ENCODE results near the gene DDX55.
"Not testable (repeated sequence)": the region's sequence is repeated elsewhere in the genome, so short reads cannot be mapped to it uniquely, and the experiment has no call there.

DDX55 gene

DNA sequence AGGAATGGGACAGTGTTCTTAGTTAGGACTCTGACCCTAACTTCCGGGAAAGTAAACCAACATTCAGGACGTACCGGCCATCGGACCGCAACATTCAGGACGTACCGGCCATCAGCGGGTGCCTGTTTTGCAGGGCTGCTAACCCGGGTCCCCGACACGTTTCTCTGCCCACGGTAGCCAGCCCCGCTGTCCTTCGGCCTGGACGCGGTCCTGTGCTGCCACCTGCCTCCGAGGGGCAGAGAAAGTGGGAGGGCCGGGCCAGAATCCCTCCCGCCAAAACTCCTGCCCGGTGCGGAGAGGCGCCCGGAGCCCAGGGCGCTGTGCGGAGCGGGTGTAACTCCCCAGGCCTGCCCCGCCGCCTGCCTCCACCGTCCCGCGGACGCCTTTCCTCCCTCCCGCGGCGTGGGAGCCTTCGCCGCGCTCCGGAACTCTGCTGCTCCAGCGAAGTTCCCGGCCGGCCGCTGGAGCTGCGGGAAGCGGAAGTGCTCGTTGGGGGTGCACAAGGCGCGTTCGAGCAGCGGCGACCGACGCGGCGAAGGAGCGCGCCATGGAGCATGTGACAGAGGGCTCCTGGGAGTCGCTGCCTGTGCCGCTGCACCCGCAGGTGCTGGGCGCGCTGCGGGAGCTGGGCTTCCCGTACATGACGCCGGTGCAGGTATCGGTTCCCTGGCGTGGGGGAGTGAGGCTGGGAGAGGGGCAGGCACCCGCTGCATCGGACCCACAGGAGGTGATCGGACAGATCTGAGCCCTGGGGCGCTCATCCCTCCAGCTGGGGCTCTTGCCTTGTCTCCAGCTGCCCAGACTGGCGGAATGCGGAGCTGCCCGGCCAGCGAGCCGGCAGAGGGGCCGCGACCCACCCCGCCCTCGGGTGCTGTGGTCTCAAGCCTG, at the start of gene DDX55:
DDX55 (plus strand) TSS at position 498 of the 888 bp plus-strand sequence; CDS start at position 548, 50 bp downstream.
- DNase-seq, result peak; percentile 83 to 89

DNA sequence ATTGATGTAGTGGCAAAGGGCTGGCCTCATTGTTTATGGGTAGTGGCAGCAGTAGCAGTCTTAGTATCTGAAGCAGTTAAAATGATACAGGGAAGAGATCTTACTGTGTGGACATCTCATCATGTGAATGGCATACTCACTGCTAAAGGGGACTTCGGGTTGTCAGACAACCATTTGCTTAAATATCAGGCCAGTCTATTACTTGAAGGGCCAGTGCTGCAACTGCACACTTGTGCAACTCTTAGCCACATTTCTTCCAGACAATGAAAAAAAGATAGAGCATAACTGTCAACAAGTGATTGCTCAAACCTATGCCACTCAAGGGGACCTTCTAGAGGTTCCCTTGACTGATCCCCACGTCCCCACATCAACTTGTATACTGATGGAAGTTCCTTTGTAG, 47.8 kb upstream of the DDX55 start:
- DNase-seq, result not testable (repeated sequence)

GRCh38 chr12:123554843-123555242, 47.1 kb upstream of the DDX55 start:
- not testable (repeated sequence) for DNase-seq

DNA sequence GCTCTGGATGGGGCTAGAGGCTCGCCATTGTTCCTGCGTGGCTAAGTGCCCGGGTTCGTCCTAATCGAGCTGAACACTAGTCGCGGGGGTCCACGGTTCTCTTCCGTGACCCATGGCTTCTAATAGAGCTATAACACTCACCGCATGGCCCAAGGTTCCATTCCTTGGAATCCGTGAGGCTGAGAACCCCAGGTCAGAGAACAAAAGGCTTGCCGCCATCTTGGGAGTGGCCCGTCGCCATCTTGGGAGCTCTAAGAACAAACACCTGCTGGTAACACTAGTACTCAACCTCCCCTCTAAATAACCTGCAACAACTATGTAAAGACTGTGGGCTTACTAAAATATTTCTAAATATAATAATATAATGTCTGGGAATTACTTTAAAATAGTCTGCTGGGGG, 43.4 kb upstream of the DDX55 start:
- not testable (repeated sequence) for DNase-seq

DNA sequence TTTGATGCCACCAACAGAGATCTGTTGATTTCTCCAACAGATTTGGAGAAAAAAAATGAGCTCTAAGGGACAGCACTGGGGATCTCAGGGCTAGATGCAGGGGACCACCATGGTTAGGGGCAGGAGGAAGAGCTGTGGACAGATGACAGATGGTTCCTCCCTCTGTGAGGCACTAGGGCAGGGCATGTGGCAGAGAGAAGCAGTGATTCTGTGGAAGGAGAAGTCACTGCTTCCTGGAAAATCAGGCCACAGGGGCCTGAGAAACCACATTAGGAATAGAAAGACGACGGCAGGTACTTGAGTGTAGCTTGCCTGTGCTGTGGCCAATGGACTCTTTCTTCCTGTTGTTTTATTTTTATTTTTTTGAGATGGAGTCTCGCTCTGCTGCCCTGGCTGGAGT, 42.4 kb upstream of the DDX55 start:
- no peak for DNase-seq

DNA sequence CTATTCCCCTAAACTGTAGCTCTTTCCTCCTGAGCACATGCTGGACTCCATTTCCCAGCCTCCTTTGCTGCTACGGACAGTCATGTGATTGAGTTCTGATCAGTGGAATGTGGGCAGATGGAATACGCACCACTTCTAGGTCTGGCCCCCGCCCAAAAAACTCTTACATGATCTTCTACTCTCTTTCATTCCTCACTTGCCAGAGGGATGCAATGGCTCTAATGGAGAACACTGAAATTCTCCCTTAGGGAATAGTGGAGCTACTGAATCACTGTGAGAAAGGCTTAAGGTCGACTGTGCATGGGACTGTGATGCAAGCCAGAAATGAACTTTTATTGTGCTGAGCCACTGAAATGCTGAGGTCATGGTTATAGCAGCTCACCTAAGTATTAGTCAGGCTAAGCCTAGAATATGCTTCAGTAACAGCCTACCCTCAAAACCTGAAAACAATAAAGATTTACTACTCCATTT, 30.5 kb upstream of the DDX55 start:
- DNase-seq, result no peak

DNA sequence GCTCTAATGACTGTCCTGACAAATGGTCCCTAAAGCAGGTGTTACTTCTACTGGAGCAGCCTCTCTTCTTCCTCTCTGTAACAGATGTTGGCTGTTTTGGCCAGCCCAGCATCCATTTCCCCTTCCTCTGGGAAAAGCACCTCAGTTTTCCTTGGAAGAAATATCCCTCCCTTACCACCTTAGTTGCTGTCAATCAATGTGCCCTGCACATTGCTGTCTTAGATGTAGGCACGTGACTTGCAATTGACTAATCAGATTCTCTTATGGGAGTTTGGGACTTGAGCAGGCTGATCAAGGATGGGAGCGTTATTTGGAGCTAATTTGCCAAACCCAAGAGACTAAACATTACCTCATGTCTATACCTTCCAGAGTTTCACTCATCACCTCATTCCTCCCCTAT, 29.5 kb upstream of the DDX55 start:
- no peak for DNase-seq

DNA sequence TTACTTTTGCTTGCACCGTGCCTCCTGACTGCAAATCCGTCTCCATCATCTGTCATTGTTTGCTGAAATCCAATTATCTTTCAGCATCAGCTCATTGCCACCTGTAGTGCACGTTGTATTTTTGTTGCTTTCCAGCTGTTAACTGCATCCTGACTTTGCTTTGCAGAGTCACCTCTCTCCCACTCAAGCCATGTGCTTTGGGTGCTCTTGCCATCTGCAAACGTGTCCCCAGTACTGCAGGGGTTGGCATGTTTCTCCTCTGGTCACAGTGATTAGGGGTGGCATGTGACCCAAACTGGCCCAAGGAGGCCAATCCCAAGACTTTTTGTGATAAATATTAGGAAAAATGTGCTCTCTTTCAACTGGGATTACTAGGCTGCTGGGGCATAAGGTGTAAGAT, 28.0 kb upstream of the DDX55 start:
- DNase-seq, result no peak

GRCh38 chr12:123576611-123577010, 25.3 kb upstream of the DDX55 start:
- DNase-seq, result no peak

DNA sequence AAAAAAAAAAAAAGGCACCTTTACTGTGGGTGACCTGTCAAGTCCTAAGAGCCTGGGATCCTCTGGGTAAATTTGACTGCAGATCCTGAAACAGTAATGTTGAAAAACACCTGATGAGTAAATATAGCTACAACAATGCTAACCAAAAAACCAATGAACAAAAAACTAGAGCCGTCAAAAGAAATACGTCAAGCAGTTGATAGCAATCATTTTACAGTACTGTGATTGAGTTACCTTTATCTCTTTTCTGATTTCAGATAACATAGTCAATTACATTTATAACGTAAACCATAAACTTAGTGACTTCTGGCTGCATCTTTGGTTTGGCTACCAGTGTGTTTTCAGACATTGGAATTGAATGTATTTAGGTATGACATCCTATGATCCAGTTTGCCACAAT, 23.7 kb upstream of the DDX55 start:
- no peak for DNase-seq

- DNase-seq, result not testable (repeated sequence)
These were observed 23.1 kb upstream of the DDX55 start for GRCh38 chr12:123578829-123579228.

GRCh38 chr12:123580772-123581171, 21.1 kb upstream of the DDX55 start:
- DNase-seq, result no peak

- DNase-seq, result no peak
These were observed 10.0 kb upstream of the DDX55 start for GRCh38 chr12:123591702-123592481.

DNA sequence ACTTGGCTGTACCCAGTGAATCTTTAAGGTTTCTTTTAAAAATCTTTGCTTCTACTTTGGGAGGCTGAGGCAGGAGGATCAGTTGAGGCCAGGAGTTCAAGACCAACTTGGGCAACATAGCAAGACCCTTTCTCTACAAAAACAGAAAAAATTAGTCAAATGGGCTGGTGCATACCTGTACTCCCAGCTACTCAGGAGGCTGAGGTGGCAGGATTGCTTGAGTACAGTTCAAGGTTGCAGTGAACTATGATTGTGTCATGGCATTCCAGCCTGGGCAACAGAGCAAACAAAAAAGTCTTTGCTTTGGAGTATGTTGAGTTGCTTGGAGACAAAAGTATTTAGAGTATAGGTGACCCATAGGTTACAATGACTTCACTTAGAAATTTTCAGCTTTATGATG, 6.2 kb upstream of the DDX55 start:
- DNase-seq, result no peak

- no peak for DNase-seq
These were observed 4.8 kb upstream of the DDX55 start for GRCh38 chr12:123597100-123597499.

GRCh38 chr12:123598522-123598921, 3.4 kb upstream of the DDX55 start:
- DNase-seq, result no peak

GRCh38 chr12:123599310-123599709, 2.6 kb upstream of the DDX55 start:
- no peak for DNase-seq

GRCh38 chr12:123599721-123600120, 2.2 kb upstream of the DDX55 start:
- no peak for DNase-seq

GRCh38 chr12:123602651-123603195, 824 bp downstream of the DDX55 start:
- no peak for DNase-seq

- not testable (repeated sequence) for DNase-seq
These were observed 1.6 kb downstream of the DDX55 start for GRCh38 chr12:123603495-123603894.

- DNase-seq, result no peak
These were observed 5.9 kb downstream of the DDX55 start for GRCh38 chr12:123607756-123608155.

- DNase-seq, result no peak
These were observed 6.3 kb downstream of the DDX55 start for GRCh38 chr12:123608182-123608581.

DNA sequence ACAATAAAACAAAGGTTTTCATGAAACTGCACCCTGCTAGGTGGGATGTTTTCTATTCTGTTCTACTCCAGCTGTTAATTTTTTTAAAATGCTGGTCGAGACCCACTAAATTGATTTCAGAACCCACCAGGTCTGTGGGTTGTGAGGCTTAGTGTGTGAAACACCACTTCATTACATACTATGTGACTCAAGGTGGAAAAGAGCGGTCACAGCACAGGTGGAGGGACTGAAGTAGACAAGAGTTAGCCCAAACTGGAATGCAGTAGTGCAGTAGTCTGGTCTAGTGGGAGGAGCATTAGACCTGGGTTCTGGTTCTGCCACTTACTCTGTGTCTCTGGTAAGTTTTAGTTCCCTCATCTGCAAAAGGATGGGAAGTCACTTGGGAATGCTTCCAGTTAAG, 12.2 kb downstream of the DDX55 start:
- no peak for DNase-seq

GRCh38 chr12:123614531-123614930, 12.6 kb downstream of the DDX55 start:
- no peak for DNase-seq

All from NCI-H2081 (cell line).